GM12878 (cell line): ENCODE data around the gene FBN3. TPM values are rescaled to one million over a fixed set of nuclear protein-coding genes. Genes with fewer than 3 reads are reported as not detected.

Source experiments
- ATAC-seq: fragments of 200-7000 bp; cut with Tn5 transposase; 3 replicates; pipeline ENCODE4 v1.9.1; 2020; ENCODE audit warnings: mild to moderate bottlenecking, moderate library complexity
- BruUV-seq: library from RNA; stranded (reverse); fragments of 400-500 nt; replicated peaks from 2 replicates; lab custom pipeline; 2021; lab: Mats Ljungman, UMichigan
- CTCF ChIA-PET: fragments of 300-600 bp; sonication (Branson Sonifier 250); formaldehyde crosslinking; extraction: SDS; loops from one replicate; lab custom pipeline; 2021; ENCODE audit warnings: inconsistent platforms; lab: Yijun Ruan, JAX
- POLR2A ChIA-PET: fragments of 350-600 bp; formaldehyde crosslinking; extraction: SDS; loops from one replicate; lab custom pipeline; 2021; ENCODE audit warnings: inconsistent platforms; lab: Charles Lee
- RAD21 ChIA-PET: fragments of 300-600 bp; sonication (Branson Sonifier 250); formaldehyde crosslinking; loops from one replicate; lab custom pipeline; 2023; ENCODE audit warnings: antibody characterized with exemption; ENCODE audit not compliant: unreplicated experiment; lab: Charles Lee
- SMC1A ChIA-PET: fragments of 300-600 bp; sonication (Branson Sonifier 250); formaldehyde crosslinking; loops from one replicate; lab custom pipeline; 2023; ENCODE audit not compliant: unreplicated experiment, uncharacterized antibody; lab: Charles Lee
- DNase-seq: peaks from one replicate; pipeline ENCODE4 v3.0.0-alpha.2; 2011; ENCODE audit warnings: low read depth, low spot score
- FAIRE-seq: peaks from 3 replicates; lab custom pipeline; 2011; peaks lifted over from hg19 to GRCh38; lab: Jason Lieb, UNC
- H2AFZ ChIP-seq: 2 replicates; pipeline ENCODE4 v1.6.0; 2011; ENCODE audit warnings: low read depth, low read length, control low read depth; ENCODE audit not compliant: control insufficient read depth
- H3K27ac ChIP-seq: 2 replicates; pipeline ENCODE4 v1.5.1; 2011; ENCODE audit warnings: control low read depth; ENCODE audit not compliant: control insufficient read depth, insufficient read depth
- H3K27me3 ChIP-seq, 2 experiments: replicated peaks in 1 of 2; 2 replicates each; pipeline versions ENCODE4 v1.6.0 to v1.6.1; 2011; ENCODE audit warnings: low read length in 1 of 2; ENCODE audit not compliant: control insufficient read depth in 2 of 2, insufficient read depth in 2 of 2
- H3K36me3 ChIP-seq, 2 experiments: 2 replicates each; pipeline ENCODE4 v1.5.1; 2011; ENCODE audit warnings: low read length in 1 of 2; ENCODE audit not compliant: control insufficient read depth in 2 of 2, insufficient read depth in 2 of 2
- H3K4me1 ChIP-seq: 2 replicates; pipeline ENCODE4 v1.6.1; 2011; ENCODE audit warnings: mild to moderate bottlenecking, low read length, moderate library complexity, mixed read lengths; ENCODE audit not compliant: control insufficient read depth, insufficient read depth
- H3K4me2 ChIP-seq: 2 replicates; pipeline ENCODE4 v1.6.0; 2011; ENCODE audit warnings: control low read depth; ENCODE audit not compliant: control insufficient read depth, insufficient read depth
- H3K4me3 ChIP-seq: fragments of 200-600 bp; sonication (generic); 2 replicates; pipeline ENCODE4 v1.5.1; 2016
- H3K79me2 ChIP-seq: 2 replicates; pipeline ENCODE4 v1.6.0; 2011; ENCODE audit warnings: low read length; ENCODE audit not compliant: control insufficient read depth, insufficient read depth
- H3K9ac ChIP-seq: 2 replicates; pipeline ENCODE4 v1.8.0; 2011; ENCODE audit warnings: low read length, control low read depth, mixed read lengths; ENCODE audit not compliant: control insufficient read depth, insufficient read depth
- H3K9me3 ChIP-seq: replicated peaks from 3 replicates; pipeline ENCODE4 v1.5.1; 2011; ENCODE audit warnings: mild to moderate bottlenecking, low read length; ENCODE audit not compliant: control insufficient read depth, insufficient read depth
- H4K20me1 ChIP-seq: 2 replicates; pipeline ENCODE4 v1.6.0; 2011; ENCODE audit not compliant: control insufficient read depth, insufficient read depth
- CHD4 ChIP-seq: fragments of 200-600 bp; sonication (generic); IDR thresholded peaks from 2 replicates; pipeline ENCODE4 v1.6.1; 2016; ENCODE audit warnings: mild to moderate bottlenecking
- HDGF ChIP-seq: fragments of 450-650 bp; IDR thresholded peaks from 2 replicates; pipeline ENCODE4 v1.6.1; 2016; ENCODE audit warnings: antibody characterized with exemption
- IKZF1 ChIP-seq: fragments of 450-650 bp; conservative IDR thresholded peaks from 2 replicates; pipeline ENCODE4 v1.6.1; 2017; ENCODE audit warnings: antibody characterized with exemption, mild to moderate bottlenecking
- NR2C2 ChIP-seq: IDR thresholded peaks from 2 replicates; pipeline ENCODE4 v1.6.1; 2011; ENCODE audit warnings: borderline replicate concordance, low read depth; ENCODE audit not compliant: control insufficient read depth, insufficient read length
- RB1 ChIP-seq: fragments of 450-650 bp; formaldehyde crosslinking; IDR thresholded peaks from 2 replicates; pipeline ENCODE4 v1.6.1; 2017; ENCODE audit warnings: mild to moderate bottlenecking, borderline replicate concordance
- WGBS: methylation state at CpG from one replicate; pipeline ENCODE4 v1.1.6; 2016; ENCODE audit warnings: low lambda C conversion rate; ENCODE audit not compliant: insufficient replicate concordance, insufficient coverage; ENCODE audit errors: missing lambda C conversion rate; 5-methylcytosine and 5-hydroxymethylcytosine counted together
- in situ Hi-C: fragments of 300-500 bp; cut with MboI; formaldehyde crosslinking; loops from 9 replicates; pipeline ENCODE4 v1.14.3; 2018; ENCODE audit warnings: mixed read lengths
- intact Hi-C: fragments of 100-400 bp; cut with micrococcal nuclease; formaldehyde crosslinking; loops from one replicate; pipeline ENCODE4 v1.14.2; 2022; ENCODE audit not compliant: unreplicated experiment
- polyA plus RNA-seq, 11 experiments: library from polyadenylated mRNA; depleted of rRNA in 4 of 11; unstranded in 6 of 11; stranded (reverse) in 5 of 11; fragments of >200 nt; fragmentation: Nextera tagmentation in 4 of 11; fragmentation: Illumina TruSeq in 1 of 11; extraction: Ambion mirVana in 4 of 11; extraction: Trizol in 1 of 11; gene quantifications; 1 replicate in 1 of 11; 2 replicates in 10 of 11; pipeline versions ENCODE4 v1.2.1 to v1.2.3, GENCODE V29; 2011 to 2016; ENCODE audit warnings: inconsistent platforms in 2 of 11, missing spikeins in 2 of 11, low read depth in 1 of 11
- total RNA-seq, 4 experiments: library from RNA; depleted of rRNA in 3 of 4; stranded (reverse); fragments of >200 nt in 3 of 4; fragmentation: Illumina TruSeq in 1 of 4; extraction: Trizol in 1 of 4; gene quantifications; 2 replicates each; pipeline versions ENCODE4 v1.2.1 to v1.2.3, GENCODE V29; 2013 to 2021

Gene FBN3
- total and polyA plus RNA-seq, 10 of the 15 experiments (the other 5 are each of a cell fraction or from before 2014, with no cell fraction given) = 0.05 TPM; not detected in 9

GRCh38 chr19:8113017-8113416 is 36.4 kb downstream of the FBN3 start:
- BruUV-seq = no TSS peak
- intact Hi-C loops = no loop called here
- 23% methylated on average over 5 of the region's 5 CpGs for WGBS

DNA sequence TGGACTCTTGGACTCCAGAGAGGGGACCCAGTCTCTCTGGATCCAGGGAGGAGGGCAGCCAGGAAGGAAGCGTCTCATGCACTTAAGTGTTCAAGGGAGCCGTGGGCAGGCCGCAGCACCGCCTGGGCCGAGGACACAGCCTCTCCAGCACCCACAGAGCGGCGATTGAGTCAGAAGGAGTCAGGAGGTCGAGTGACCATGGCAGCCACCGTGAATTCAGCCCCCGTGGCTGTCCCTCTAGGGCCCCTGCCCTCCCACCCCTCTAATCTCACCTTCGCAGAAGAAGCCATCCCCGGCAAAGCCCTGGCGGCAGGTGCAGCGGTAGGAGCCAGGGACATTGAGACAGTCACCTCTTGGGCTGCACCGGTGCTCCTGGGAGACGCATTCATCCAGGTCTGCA is 38.0 kb downstream of the FBN3 start:
- no peaks in the 10 kb centered on the region for H4K20me1 ChIP-seq
- WGBS = 63% methylated on average over 16 of the region's 16 CpGs
- H3K4me2 ChIP-seq = no peak overlapping the region
- ChIA-PET CTCF (no interaction called here), POLR2A (no interaction called here), RAD21 (no interaction called here), SMC1A (no interaction called here)
- no peak overlapping the region for H3K4me3 ChIP-seq
- no peak overlapping the region for H2AFZ ChIP-seq
- FAIRE-seq = no peak
- no peak for DNase-seq
- no peak for ATAC-seq
- H3K79me2 ChIP-seq = no peaks in the 10 kb centered on the region
- BruUV-seq = no TSS peak
- TF ChIP-seq CHD4 (no peak), RB1 (no peak), NR2C2 (no peak)
- H3K9ac ChIP-seq = no peak overlapping the region
- H3K27me3 ChIP-seq = no peaks in the 10 kb centered on the region
- no peak overlapping the region for H3K27ac ChIP-seq
- in situ Hi-C loops (no loop called here), intact Hi-C loops (no loop called here)
- H3K9me3 ChIP-seq = no peaks in the 10 kb centered on the region
- H3K36me3 ChIP-seq = no peaks in the 10 kb centered on the region
- no peaks in the 10 kb centered on the region for H3K4me1 ChIP-seq

More at GRCh38 chr19:8113017-8113416, 36.4 kb downstream of the FBN3 start:
- FAIRE-seq = no peak
- ChIA-PET RAD21 (no interaction called here), POLR2A (no interaction called here), CTCF (interaction anchor here (1.1 kb wide), 1 partner anchor 142 kb away, joined by 3 read pairs; no protein-coding TSS in a partner anchor), SMC1A (no interaction called here)
- Histone ChIP-seq H3K4me1 (no peaks in the 10 kb centered on the region), H3K79me2 (no peaks in the 10 kb centered on the region), H2AFZ (no peak overlapping the region), H3K27me3 (no peaks in the 10 kb centered on the region), H4K20me1 (no peaks in the 10 kb centered on the region), H3K4me3 (no peak overlapping the region), H3K27ac (no peak overlapping the region), H3K4me2 (no peak overlapping the region), H3K36me3 (no peaks in the 10 kb centered on the region), H3K9me3 (no peaks in the 10 kb centered on the region), H3K9ac (no peak overlapping the region)
- ATAC-seq = no peak
- no peak for DNase-seq
- no peak for TF ChIP-seq IKZF1
- TF ChIP-seq HDGF = no peak
- in situ Hi-C loops = no loop called here
